ENCODE data around the gene BTRC. TPM values are rescaled to one million over a fixed set of nuclear protein-coding genes. Genes with fewer than 3 reads are reported as not detected.
A peak's percentile ranks its signal among the peaks of the same experiment; 100 is the strongest.

Gene BTRC
- total and polyA plus RNA-seq, 10 of the 15 experiments (the other 5 are each of a cell fraction or from before 2014, with no cell fraction given), result 2.2 to 18.6 (median 8.6) TPM

DNA sequence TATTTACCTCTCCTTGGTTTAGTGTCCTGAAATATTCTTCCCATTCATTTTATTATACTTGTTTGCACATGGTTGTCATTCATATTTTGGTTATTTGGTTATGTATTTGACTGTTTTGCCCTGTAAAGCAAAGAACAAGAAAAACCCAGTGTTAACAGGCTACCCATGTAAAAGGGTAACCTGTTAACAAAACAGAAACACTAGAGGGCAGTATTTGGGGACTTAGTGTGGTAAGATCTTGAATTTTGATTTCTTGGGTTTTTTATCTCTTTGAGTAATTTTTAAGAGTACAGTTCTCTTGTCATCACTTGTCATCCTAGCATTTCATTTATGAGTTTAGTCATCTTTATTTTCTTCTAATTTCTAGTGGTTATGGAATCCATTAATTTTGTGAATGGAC lies 182.8 kb downstream of the BTRC start:
- no peak overlapping the region for H3K4me2 ChIP-seq (ENCODE audit: control insufficient read depth, insufficient read depth)
- no peak overlapping the region for H3K4me3 ChIP-seq
- ChIA-PET SMC1A (ENCODE audit: uncharacterized antibody, unreplicated experiment) (interaction anchor here (1.2 to 1.7 kb wide), 2 partner anchors 33 to 34 kb away, joined by 3 to 4 read pairs; no protein-coding TSS in a partner anchor), POLR2A (no interaction called here), RAD21 (ENCODE audit: unreplicated experiment) (interaction anchor here (1.4 kb wide), 1 partner anchor 34 kb away, joined by 3 read pairs; no protein-coding TSS in a partner anchor), CTCF (interaction anchor here (0.6 to 3.3 kb wide), 8 partner anchors 11 to 323 kb away, joined by 3 to 24 read pairs (median 4); partner anchors contain the start of gene NPM3)
- no peaks in the 10 kb centered on the region for H3K27me3 ChIP-seq (replicated peaks in 1 of 2; ENCODE audit: control insufficient read depth in 2 of 2, insufficient read depth in 2 of 2, low read length in 1 of 2)
- in situ Hi-C loops (cut with MboI) (no loop called here), intact Hi-C loops (cut with micrococcal nuclease; ENCODE audit: unreplicated experiment) (no loop called here)
- no peak overlapping the region for H3K9ac ChIP-seq (ENCODE audit: control insufficient read depth, insufficient read depth, low read length)
- H3K27ac ChIP-seq (ENCODE audit: control insufficient read depth, insufficient read depth), result no peak overlapping the region
- H3K4me1 ChIP-seq (ENCODE audit: control insufficient read depth, insufficient read depth, low read length), result 0 out of 2 replicates have a peak, but pooled peaks cover 3% of the 10 kb centered on the region
- no peaks in the 10 kb centered on the region for H3K36me3 ChIP-seq (ENCODE audit: control insufficient read depth in 2 of 2, insufficient read depth in 2 of 2, low read length in 1 of 2)
- ATAC-seq (peak; percentile 72), DNase-seq (ENCODE audit: low read depth, low spot score) (no peak), FAIRE-seq (peak; percentile 70)
- no peaks in the 10 kb centered on the region for H3K9me3 ChIP-seq (replicated peaks; ENCODE audit: control insufficient read depth, insufficient read depth, low read length)
- TF ChIP-seq ATF7 (IDR thresholded peaks at IDR 0.05; ENCODE audit: low read depth) (no peak), ZNF384 (IDR thresholded peaks at IDR 0.05; ENCODE audit: borderline replicate concordance, low read depth, low read length) (no peak), RAD21 (IDR thresholded peaks at IDR 0.05; ENCODE audit: insufficient read depth, low read depth, low read length) (0 out of 2 replicates have a peak, but pooled peaks have one; percentile 32), IKZF2 (IDR thresholded peaks at IDR 0.05) (no peak), ZZZ3 (IDR thresholded peaks at IDR 0.05; ENCODE audit: control insufficient read depth, insufficient read length, low read depth) (no peak), MXI1 (IDR thresholded peaks at IDR 0.05; ENCODE audit: low read depth, low read length) (no peak), POU2F2 (IDR thresholded peaks at IDR 0.05; ENCODE audit: borderline replicate concordance, low read depth, low read length) (no peak), PAX5 (IDR thresholded peaks at IDR 0.05; ENCODE audit: borderline replicate concordance, low read depth, low read length) (no peak), SMC3 (IDR thresholded peaks at IDR 0.05; ENCODE audit: borderline replicate concordance, low read length) (peak; percentile 32; the same call in 1 of the 2 replicates), ZBED1 (IDR thresholded peaks at IDR 0.05; ENCODE audit: borderline replicate concordance) (no peak)
- TF ChIP-seq, protein P1, sequence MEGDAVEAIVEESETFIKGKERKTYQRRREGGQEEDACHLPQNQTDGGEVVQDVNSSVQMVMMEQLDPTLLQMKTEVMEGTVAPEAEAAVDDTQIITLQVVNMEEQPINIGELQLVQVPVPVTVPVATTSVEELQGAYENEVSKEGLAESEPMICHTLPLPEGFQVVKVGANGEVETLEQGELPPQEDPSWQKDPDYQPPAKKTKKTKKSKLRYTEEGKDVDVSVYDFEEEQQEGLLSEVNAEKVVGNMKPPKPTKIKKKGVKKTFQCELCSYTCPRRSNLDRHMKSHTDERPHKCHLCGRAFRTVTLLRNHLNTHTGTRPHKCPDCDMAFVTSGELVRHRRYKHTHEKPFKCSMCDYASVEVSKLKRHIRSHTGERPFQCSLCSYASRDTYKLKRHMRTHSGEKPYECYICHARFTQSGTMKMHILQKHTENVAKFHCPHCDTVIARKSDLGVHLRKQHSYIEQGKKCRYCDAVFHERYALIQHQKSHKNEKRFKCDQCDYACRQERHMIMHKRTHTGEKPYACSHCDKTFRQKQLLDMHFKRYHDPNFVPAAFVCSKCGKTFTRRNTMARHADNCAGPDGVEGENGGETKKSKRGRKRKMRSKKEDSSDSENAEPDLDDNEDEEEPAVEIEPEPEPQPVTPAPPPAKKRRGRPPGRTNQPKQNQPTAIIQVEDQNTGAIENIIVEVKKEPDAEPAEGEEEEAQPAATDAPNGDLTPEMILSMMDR (IDR thresholded peaks at IDR 0.05 in 2 of 3, conservative IDR thresholded peaks at IDR 0.05 in 1 of 3; ENCODE audit: control insufficient read depth in 2 of 3, extremely low read depth in 1 of 3, insufficient read depth in 1 of 3, low read depth in 3 of 3, low read length in 3 of 3), result peak; percentile 38 to 52 (median 48); a peak in 5 of 6 replicates
- TF ChIP-seq, protein P2, sequence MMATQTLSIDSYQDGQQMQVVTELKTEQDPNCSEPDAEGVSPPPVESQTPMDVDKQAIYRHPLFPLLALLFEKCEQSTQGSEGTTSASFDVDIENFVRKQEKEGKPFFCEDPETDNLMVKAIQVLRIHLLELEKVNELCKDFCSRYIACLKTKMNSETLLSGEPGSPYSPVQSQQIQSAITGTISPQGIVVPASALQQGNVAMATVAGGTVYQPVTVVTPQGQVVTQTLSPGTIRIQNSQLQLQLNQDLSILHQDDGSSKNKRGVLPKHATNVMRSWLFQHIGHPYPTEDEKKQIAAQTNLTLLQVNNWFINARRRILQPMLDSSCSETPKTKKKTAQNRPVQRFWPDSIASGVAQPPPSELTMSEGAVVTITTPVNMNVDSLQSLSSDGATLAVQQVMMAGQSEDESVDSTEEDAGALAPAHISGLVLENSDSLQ (IDR thresholded peaks at IDR 0.05), result no peak
- H3K79me2 ChIP-seq (ENCODE audit: control insufficient read depth, insufficient read depth, low read length), result no peaks in the 10 kb centered on the region
- H2AFZ ChIP-seq (ENCODE audit: control insufficient read depth, low read depth, low read length), result no peak overlapping the region
- no TSS peak for BruUV-seq (replicated peaks)
- H4K20me1 ChIP-seq (ENCODE audit: control insufficient read depth, insufficient read depth), result no peaks in the 10 kb centered on the region

All from GM12878 (cell line).